Progenitor cell of endocrine pancreas (in vitro differentiated cells): ENCODE measurements around the gene ARHGEF16. TPM values are rescaled to one million over a fixed set of nuclear protein-coding genes. Genes with fewer than 3 reads are reported as not detected.

Experiments
- DNase-seq: peaks from one replicate; pipeline ENCODE4 v3.0.0; 2021; ENCODE audit warnings: low spot score; ENCODE audit not compliant: unreplicated experiment
- H3K27ac Mint-ChIP-seq: 2 replicates; pipeline ENCODE4 v1.8.0; 2021; ENCODE audit warnings: mild to moderate bottlenecking, moderate library complexity, mixed read lengths
- H3K27me3 Mint-ChIP-seq: 2 replicates; pipeline ENCODE4 v1.8.0; 2021; ENCODE audit warnings: mixed read lengths
- H3K36me3 Mint-ChIP-seq: 2 replicates; pipeline ENCODE4 v1.8.0; 2022; ENCODE audit warnings: mixed read lengths; ENCODE audit not compliant: insufficient read depth
- H3K4me1 Mint-ChIP-seq: 2 replicates; pipeline ENCODE4 v1.8.0; 2021; ENCODE audit warnings: low read depth, mixed read lengths
- H3K4me3 Mint-ChIP-seq: 2 replicates; pipeline ENCODE4 v1.8.0; 2021; ENCODE audit warnings: low read depth, mild to moderate bottlenecking, moderate library complexity, mixed read lengths
- H3K9me3 Mint-ChIP-seq: 2 replicates; pipeline ENCODE4 v1.8.0; 2021; ENCODE audit warnings: low read depth, mixed read lengths
- CTCF ChIP-seq: fragments of 200-600 bp; sonication (generic); IDR thresholded peaks from one replicate; pipeline ENCODE4 v1.5.0; 2021; ENCODE audit warnings: antibody characterized with exemption, mild to moderate bottlenecking; ENCODE audit not compliant: unreplicated experiment
- total RNA-seq: library from RNA; stranded (reverse); gene quantifications from 2 replicates; pipeline ENCODE4 v1.2.1, GENCODE V29; 2021

Gene ARHGEF16
- total RNA-seq, 1 donor from 2014 or later, result 63.6 TPM

GRCh38 chr1:3436451-3436850 is 18.0 kb upstream of the ARHGEF16 start:
- Mint-ChIP-seq H3K27ac (no peak overlapping the region), H3K36me3 (peaks cover 23% of the 10 kb centered on the region), H3K9me3 (no peaks in the 10 kb centered on the region), H3K4me1 (peaks cover 14% of the 10 kb centered on the region), H3K4me3 (no peak overlapping the region), H3K27me3 (no peaks in the 10 kb centered on the region)
- no peak for TF ChIP-seq CTCF
- no peak for DNase-seq

GRCh38 chr1:3436901-3437300 is 17.6 kb upstream of the ARHGEF16 start:
- H3K4me1 Mint-ChIP-seq, result peaks cover 17% of the 10 kb centered on the region
- peak overlapping the region; percentile 29 for H3K27ac Mint-ChIP-seq
- no peak for DNase-seq
- no peaks in the 10 kb centered on the region for H3K27me3 Mint-ChIP-seq
- no peak overlapping the region for H3K4me3 Mint-ChIP-seq
- peaks cover 21% of the 10 kb centered on the region for H3K36me3 Mint-ChIP-seq
- H3K9me3 Mint-ChIP-seq, result no peaks in the 10 kb centered on the region
- TF ChIP-seq CTCF, result no peak

- H3K4me3 Mint-ChIP-seq, result no peak overlapping the region
- no peak for DNase-seq
- TF ChIP-seq CTCF, result no peak
- H3K36me3 Mint-ChIP-seq, result peaks cover 17% of the 10 kb centered on the region
- peaks cover 19% of the 10 kb centered on the region for H3K4me1 Mint-ChIP-seq
- H3K27ac Mint-ChIP-seq, result no peak overlapping the region
- no peaks in the 10 kb centered on the region for H3K9me3 Mint-ChIP-seq
- no peaks in the 10 kb centered on the region for H3K27me3 Mint-ChIP-seq
These were observed 15.7 kb upstream of the ARHGEF16 start for GRCh38 chr1:3438661-3439180.

GRCh38 chr1:3439346-3440299 is 14.8 kb upstream of the ARHGEF16 start:
- no peaks in the 10 kb centered on the region for H3K27me3 Mint-ChIP-seq
- H3K9me3 Mint-ChIP-seq, result no peaks in the 10 kb centered on the region
- peaks cover 19% of the 10 kb centered on the region for H3K4me1 Mint-ChIP-seq
- DNase-seq, result no peak
- TF ChIP-seq CTCF, result no peak
- H3K36me3 Mint-ChIP-seq, result peaks cover 14% of the 10 kb centered on the region
- no peak overlapping the region for H3K4me3 Mint-ChIP-seq
- no peak overlapping the region for H3K27ac Mint-ChIP-seq

- Mint-ChIP-seq H3K36me3 (peaks cover 11% of the 10 kb centered on the region), H3K27ac (peak overlapping the region; percentile 49), H3K4me3 (no peak overlapping the region), H3K9me3 (no peaks in the 10 kb centered on the region), H3K27me3 (no peaks in the 10 kb centered on the region), H3K4me1 (peaks cover 19% of the 10 kb centered on the region)
- no peak for TF ChIP-seq CTCF
- no peak for DNase-seq
These were observed 14.2 kb upstream of the ARHGEF16 start for GRCh38 chr1:3440300-3440681.
